Nephron progenitor cell (in vitro differentiated cells): ENCODE measurements around the gene NAPA.

Source experiments
- DNase-seq: peaks from one replicate; pipeline ENCODE4 v3.0.0; 2021
- H3K27ac Mint-ChIP-seq: 2 replicates; pipeline ENCODE4 v1.8.0; 2021; ENCODE audit warnings: mild to moderate bottlenecking, moderate library complexity, mixed read lengths
- H3K27me3 Mint-ChIP-seq: 2 replicates; pipeline ENCODE4 v1.8.0; 2021; ENCODE audit warnings: mild to moderate bottlenecking, low read depth, mixed read lengths; ENCODE audit not compliant: poor library complexity
- H3K36me3 Mint-ChIP-seq: 2 replicates; pipeline ENCODE4 v1.8.0; 2021; ENCODE audit warnings: low read depth, mixed read lengths
- H3K4me1 Mint-ChIP-seq: 2 replicates; pipeline ENCODE4 v1.8.0; 2021; ENCODE audit warnings: mixed read lengths
- H3K4me3 Mint-ChIP-seq: 2 replicates; pipeline ENCODE4 v1.8.0; 2021; ENCODE audit warnings: mild to moderate bottlenecking, moderate library complexity, mixed read lengths
- H3K9me3 Mint-ChIP-seq: 2 replicates; pipeline ENCODE4 v1.8.0; 2021; ENCODE audit warnings: mild to moderate bottlenecking, moderate library complexity, mixed read lengths
- CTCF ChIP-seq: fragments of 200-600 bp; sonication (generic); IDR thresholded peaks from 2 replicates; pipeline ENCODE4 v1.5.0; 2021; ENCODE audit warnings: antibody characterized with exemption

Gene NAPA

GRCh38 chr19:47473336-47473735 lies 41.5 kb downstream of the NAPA start:
- no peak for DNase-seq
- peaks cover 57% of the 10 kb centered on the region for H3K27me3 Mint-ChIP-seq
- H3K27ac Mint-ChIP-seq = no peak overlapping the region
- peaks cover 27% of the 10 kb centered on the region for H3K4me1 Mint-ChIP-seq
- no peaks in the 10 kb centered on the region for H3K36me3 Mint-ChIP-seq
- H3K4me3 Mint-ChIP-seq = no peak overlapping the region
- TF ChIP-seq CTCF = no peak
- H3K9me3 Mint-ChIP-seq = no peaks in the 10 kb centered on the region

GRCh38 chr19:47471733-47472457 lies 43.0 kb downstream of the NAPA start, which contains the start of gene SLC8A2:
Gene SLC8A2 (minus strand): TSS chr19:47471893. CDS start chr19:47466403, 5,490 bp downstream.
- peak within 1 kb of the TSS; percentile 72 for H3K4me3 Mint-ChIP-seq
- H3K4me1 Mint-ChIP-seq = peaks cover 27% of the 10 kb centered on the region
- H3K9me3 Mint-ChIP-seq = no peaks in the 10 kb centered on the region
- peak; percentile 95 for DNase-seq
- no peaks in the 10 kb centered on the region for H3K36me3 Mint-ChIP-seq
- no peak for TF ChIP-seq CTCF
- H3K27me3 Mint-ChIP-seq = peaks cover 60% of the 10 kb centered on the region
- H3K27ac Mint-ChIP-seq = no peak within 1 kb of the TSS

- DNase-seq = no peak
- H3K36me3 Mint-ChIP-seq = no peaks in the 10 kb centered on the region
- TF ChIP-seq CTCF = no peak
- H3K9me3 Mint-ChIP-seq = no peaks in the 10 kb centered on the region
- peaks cover 66% of the 10 kb centered on the region for H3K27me3 Mint-ChIP-seq
- H3K27ac Mint-ChIP-seq = no peak overlapping the region
- H3K4me3 Mint-ChIP-seq = peak overlapping the region; percentile 72
- H3K4me1 Mint-ChIP-seq = peaks cover 27% of the 10 kb centered on the region
These were observed 43.5 kb downstream of the NAPA start for GRCh38 chr19:47471381-47471732.

GRCh38 chr19:47470447-47471195 lies 44.2 kb downstream of the NAPA start:
- H3K36me3 Mint-ChIP-seq = no peaks in the 10 kb centered on the region
- no peak for DNase-seq
- no peak overlapping the region for H3K27ac Mint-ChIP-seq
- H3K4me1 Mint-ChIP-seq = peaks cover 27% of the 10 kb centered on the region
- peak overlapping the region; percentile 72 for H3K4me3 Mint-ChIP-seq
- no peaks in the 10 kb centered on the region for H3K9me3 Mint-ChIP-seq
- TF ChIP-seq CTCF = no peak
- peaks cover 73% of the 10 kb centered on the region for H3K27me3 Mint-ChIP-seq

- H3K27ac Mint-ChIP-seq = no peak overlapping the region
- H3K9me3 Mint-ChIP-seq = no peaks in the 10 kb centered on the region
- no peak for DNase-seq
- no peak overlapping the region for H3K4me3 Mint-ChIP-seq
- H3K27me3 Mint-ChIP-seq = peaks cover 81% of the 10 kb centered on the region
- TF ChIP-seq CTCF = no peak
- H3K4me1 Mint-ChIP-seq = peaks cover 27% of the 10 kb centered on the region
- no peaks in the 10 kb centered on the region for H3K36me3 Mint-ChIP-seq
These were observed 45.1 kb downstream of the NAPA start for GRCh38 chr19:47469719-47470118.

GRCh38 chr19:47469363-47469700 lies 45.5 kb downstream of the NAPA start:
- TF ChIP-seq CTCF = no peak
- Mint-ChIP-seq H3K4me3 (no peak overlapping the region), H3K27ac (no peak overlapping the region)

More at GRCh38 chr19:47469363-47469700, 45.5 kb downstream of the NAPA start:
- H3K4me1 Mint-ChIP-seq = peaks cover 27% of the 10 kb centered on the region
- peaks cover 85% of the 10 kb centered on the region for H3K27me3 Mint-ChIP-seq
- DNase-seq = no peak
- no peaks in the 10 kb centered on the region for H3K36me3 Mint-ChIP-seq
- no peaks in the 10 kb centered on the region for H3K9me3 Mint-ChIP-seq
